Keratinocyte (primary cell): ENCODE results near the gene ACOT7. TPM values are rescaled to one million over a fixed set of nuclear protein-coding genes. Genes with fewer than 3 reads are reported as not detected.

Experiments used
- DNase-seq: peaks from one replicate; pipeline ENCODE4 v3.0.0-alpha.2; 2011; ENCODE audit warnings: low read depth, missing footprints, low spot score
- FAIRE-seq: peaks from 2 replicates; lab custom pipeline; 2011; peaks lifted over from hg19 to GRCh38; lab: Jason Lieb, UNC
- H2AFZ ChIP-seq: 2 replicates; pipeline ENCODE4 v1.6.0; 2012; ENCODE audit warnings: low read length, control low read depth, inconsistent platforms; ENCODE audit not compliant: control insufficient read depth
- H3K27ac ChIP-seq: 2 replicates; pipeline ENCODE4 v1.5.1; 2011; ENCODE audit warnings: low read length; ENCODE audit not compliant: control insufficient read depth, insufficient read depth
- H3K27me3 ChIP-seq: 3 replicates; pipeline ENCODE4 v1.6.0; 2011; ENCODE audit warnings: low read length; ENCODE audit not compliant: control insufficient read depth, insufficient read depth; ENCODE audit errors: extremely low read depth
- H3K36me3 ChIP-seq, 2 experiments: 2 replicates in 1 of 2; 3 replicates in 1 of 2; pipeline ENCODE4 v1.5.1; 2011; ENCODE audit warnings: low read length in 2 of 2, mild to moderate bottlenecking in 1 of 2; ENCODE audit not compliant: control insufficient read depth in 2 of 2, insufficient read depth in 2 of 2; ENCODE audit errors: extremely low read depth in 1 of 2
- H3K4me1 ChIP-seq: 3 replicates; pipeline ENCODE4 v1.5.1; 2011; ENCODE audit warnings: low read length; ENCODE audit not compliant: control insufficient read depth, insufficient read depth; ENCODE audit errors: extremely low read depth
- H3K4me2 ChIP-seq: 3 replicates; pipeline ENCODE4 v1.6.0; 2011; ENCODE audit warnings: low read depth, low read length; ENCODE audit not compliant: control insufficient read depth, insufficient read depth; ENCODE audit errors: extremely low read depth
- H3K4me3 ChIP-seq, 3 experiments: fragments of 200-600 bp in 1 of 3; sonication (generic) in 1 of 3; 2 replicates in 2 of 3; 3 replicates in 1 of 3; pipeline ENCODE4 v1.5.1; 2011 to 2016; ENCODE audit warnings: low read length in 3 of 3, mild to moderate bottlenecking in 3 of 3, control low read depth in 2 of 3, inconsistent platforms in 1 of 3, low read depth in 1 of 3, mixed read lengths in 1 of 3, mixed run types in 1 of 3, moderate library complexity in 1 of 3; ENCODE audit not compliant: control insufficient read depth in 2 of 3, insufficient read depth in 2 of 3; ENCODE audit errors: extremely low read depth in 1 of 3
- H3K79me2 ChIP-seq: 2 replicates; pipeline ENCODE4 v1.6.0; 2012; ENCODE audit warnings: low read length; ENCODE audit not compliant: control insufficient read depth, insufficient read depth
- H3K9ac ChIP-seq: 3 replicates; pipeline ENCODE4 v1.6.0; 2011; ENCODE audit warnings: low read length; ENCODE audit not compliant: control insufficient read depth, insufficient read depth; ENCODE audit errors: extremely low read depth
- H3K9me1 ChIP-seq: 3 replicates; pipeline ENCODE4 v1.6.0; 2011; ENCODE audit warnings: low read length; ENCODE audit not compliant: control insufficient read depth, insufficient read depth; ENCODE audit errors: extremely low read depth
- H3K9me3 ChIP-seq: 2 replicates; pipeline ENCODE4 v1.5.1; 2012; ENCODE audit warnings: low read depth, low read length; ENCODE audit not compliant: control insufficient read depth
- H4K20me1 ChIP-seq: 3 replicates; pipeline ENCODE4 v1.6.0; 2011; ENCODE audit warnings: low read length; ENCODE audit not compliant: control insufficient read depth, insufficient read depth; ENCODE audit errors: extremely low read depth
- CTCF ChIP-seq, 3 experiments: IDR thresholded peaks in 1 of 3; conservative IDR thresholded peaks in 1 of 3; optimal IDR thresholded peaks in 1 of 3; 2 replicates in 2 of 3; 3 replicates in 1 of 3; pipeline versions ENCODE3 to v1.5.1; 2011; ENCODE audit warnings: low read length in 3 of 3, mild to moderate bottlenecking in 3 of 3, moderate library complexity in 2 of 3, control low read depth in 1 of 3, inconsistent platforms in 1 of 3; ENCODE audit not compliant: insufficient read depth in 2 of 3; ENCODE audit errors: extremely low read depth in 1 of 3
- EZH2 ChIP-seq: IDR thresholded peaks from one replicate; pipeline ENCODE4 v1.6.1; 2012; ENCODE audit warnings: inconsistent platforms, mild to moderate bottlenecking, low read length, moderate library complexity
- dilution Hi-C: fragments of 300-500 bp; cut with MboI; formaldehyde crosslinking; loops from one replicate; pipeline ENCODE4 v1.7.0; 2020; ENCODE audit warnings: low sequenced_read_pairs; ENCODE audit not compliant: extremely low pct_ligation_motif_present
- polyA plus RNA-seq, 5 experiments: library from polyadenylated mRNA; depleted of rRNA in 3 of 5; stranded (reverse) in 3 of 5; stranded (forward) in 1 of 5; unstranded in 1 of 5; fragments of >200 nt; gene quantifications; 1 replicate in 1 of 5; 2 replicates in 3 of 5; 3 replicates in 1 of 5; pipeline versions ENCODE4 v1.2.1 to v1.2.3, GENCODE V29; 2011 to 2012; ENCODE audit warnings: missing spikeins in 2 of 5, low read depth in 1 of 5, low replicate concordance in 1 of 5

ACOT7 gene
- polyA plus RNA-seq, 1 donor (not counting 4 experiments of a cell fraction or from before 2014, with no cell fraction given) = 226 TPM

GRCh38 chr1:6294890-6295556 is 98.5 kb downstream of the ACOT7 start:
- no peak overlapping the region for H3K9ac ChIP-seq
- H3K9me3 ChIP-seq = no peaks in the 10 kb centered on the region
- H3K36me3 ChIP-seq = peaks cover 37 to 41% of the 10 kb centered on the region in 2 experiments
- peaks cover 17% of the 10 kb centered on the region for H3K4me1 ChIP-seq
- TF ChIP-seq CTCF (optimal IDR thresholded peaks at IDR 0.05 in 1 of 3, IDR thresholded peaks at IDR 0.05 in 1 of 3, conservative IDR thresholded peaks at IDR 0.05 in 1 of 3; ENCODE audit: extremely low read depth in 1 of 3, insufficient read depth in 2 of 3, low read length in 3 of 3) (no peak), EZH2 (no peak)
- FAIRE-seq = no peak
- no peak for DNase-seq
- no peaks in the 10 kb centered on the region for H3K9me1 ChIP-seq
- peak overlapping the region; percentile 31 for H3K27ac ChIP-seq
- dilution Hi-C loops = no loop called here
- no peak overlapping the region for H3K4me2 ChIP-seq
- no peaks in the 10 kb centered on the region for H4K20me1 ChIP-seq
- H2AFZ ChIP-seq = no peak overlapping the region
- H3K27me3 ChIP-seq = no peaks in the 10 kb centered on the region
- H3K4me3 ChIP-seq = no peak overlapping the region
- peaks cover 9% of the 10 kb centered on the region for H3K79me2 ChIP-seq

GRCh38 chr1:6294080-6294889 is 99.3 kb downstream of the ACOT7 start:
- Histone ChIP-seq H3K79me2 (peaks cover 6% of the 10 kb centered on the region), H2AFZ (no peak overlapping the region), H3K9me3 (no peaks in the 10 kb centered on the region), H3K9ac (no peak overlapping the region), H3K9me1 (no peaks in the 10 kb centered on the region), H4K20me1 (no peaks in the 10 kb centered on the region), H3K4me2 (no peak overlapping the region), H3K4me1 (peaks cover 13% of the 10 kb centered on the region), H3K36me3 (peaks cover 30 to 34% of the 10 kb centered on the region in 2 experiments), H3K4me3 (no peak overlapping the region), H3K27me3 (no peaks in the 10 kb centered on the region), H3K27ac (peak overlapping the region; percentile 31)
- TF ChIP-seq CTCF (optimal IDR thresholded peaks at IDR 0.05 in 1 of 3, IDR thresholded peaks at IDR 0.05 in 1 of 3, conservative IDR thresholded peaks at IDR 0.05 in 1 of 3; ENCODE audit: extremely low read depth in 1 of 3, insufficient read depth in 2 of 3, low read length in 3 of 3) (no peak), EZH2 (no peak)
- FAIRE-seq (peak; percentile 72), DNase-seq (no peak)
- dilution Hi-C loops = no loop called here
